Measurements from ENCODE around the gene MYO5A.

DNA sequence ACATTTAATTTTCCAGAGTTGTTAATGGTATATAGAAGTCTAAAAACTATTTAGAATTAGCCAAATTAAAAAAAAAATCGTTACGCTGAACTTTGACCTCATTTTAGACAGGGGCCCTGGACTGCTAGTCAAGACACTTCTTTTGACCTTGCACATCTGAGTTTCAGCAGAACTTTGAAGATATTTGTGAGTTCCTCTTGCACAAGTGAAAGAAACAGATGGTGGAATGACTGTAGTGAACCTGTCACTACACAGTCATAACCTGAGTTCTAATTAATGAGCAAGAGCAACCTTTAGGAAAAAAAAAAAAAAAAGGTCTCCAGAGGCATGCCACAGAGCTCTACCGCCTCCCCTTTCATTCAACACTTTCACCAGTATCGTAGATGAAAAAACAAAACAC is 238.4 kb downstream of the MYO5A start:
- TF ChIP-seq CTCF (optimal IDR thresholded peaks at IDR 0.05 in 1 of 3, IDR thresholded peaks at IDR 0.05 in 1 of 3, conservative IDR thresholded peaks at IDR 0.05 in 1 of 3; ENCODE audit: extremely low read depth in 1 of 3, insufficient read depth in 2 of 3, low read length in 3 of 3) (no peak), EZH2 (IDR thresholded peaks at IDR 0.05; ENCODE audit: low read length) (no peak)
